Activated naive CD8-positive, alpha-beta T cell (primary cell): ENCODE measurements around the gene MYADM.

ENCODE experiments used
- H3K27ac Mint-ChIP-seq: one replicate; pipeline ENCODE4 v1.8.0; 2021; ENCODE audit warnings: mixed read lengths
- H3K27me3 Mint-ChIP-seq: one replicate; pipeline ENCODE4 v1.8.0; 2021; ENCODE audit warnings: mixed read lengths
- H3K36me3 Mint-ChIP-seq: one replicate; pipeline ENCODE4 v1.8.0; 2021; ENCODE audit warnings: mixed read lengths
- H3K4me1 Mint-ChIP-seq: one replicate; pipeline ENCODE4 v1.8.0; 2021; ENCODE audit warnings: low read depth, mixed read lengths
- H3K4me3 Mint-ChIP-seq: one replicate; pipeline ENCODE4 v1.8.0; 2021; ENCODE audit warnings: mild to moderate bottlenecking, mixed read lengths
- H3K9me3 Mint-ChIP-seq: one replicate; pipeline ENCODE4 v1.8.0; 2021; ENCODE audit warnings: low read depth, mixed read lengths

Gene MYADM

GRCh38 chr19:53875602-53876325 lies 8.1 kb downstream of the MYADM start:
- no peaks in the 10 kb centered on the region for H3K27me3 Mint-ChIP-seq
- H3K36me3 Mint-ChIP-seq = peaks cover 11% of the 10 kb centered on the region
- H3K9me3 Mint-ChIP-seq = no peaks in the 10 kb centered on the region
- peaks cover 64% of the 10 kb centered on the region for H3K4me1 Mint-ChIP-seq
- H3K4me3 Mint-ChIP-seq = peak overlapping the region; percentile 60
- H3K27ac Mint-ChIP-seq = peak overlapping the region; percentile 80

GRCh38 chr19:53876651-53877224 lies 9.1 kb downstream of the MYADM start:
- H3K9me3 Mint-ChIP-seq = no peaks in the 10 kb centered on the region
- peak overlapping the region; percentile 67 for H3K27ac Mint-ChIP-seq
- peak overlapping the region; percentile 65 for H3K4me3 Mint-ChIP-seq
- H3K4me1 Mint-ChIP-seq = peaks cover 56% of the 10 kb centered on the region
- peaks cover 11% of the 10 kb centered on the region for H3K36me3 Mint-ChIP-seq
- no peaks in the 10 kb centered on the region for H3K27me3 Mint-ChIP-seq

GRCh38 chr19:53877361-53877766 lies 9.7 kb downstream of the MYADM start:
- H3K4me3 Mint-ChIP-seq = peak overlapping the region; percentile 65
- H3K27ac Mint-ChIP-seq = peak overlapping the region; percentile 67
- no peaks in the 10 kb centered on the region for H3K27me3 Mint-ChIP-seq
- H3K9me3 Mint-ChIP-seq = no peaks in the 10 kb centered on the region
- H3K36me3 Mint-ChIP-seq = peaks cover 11% of the 10 kb centered on the region
- H3K4me1 Mint-ChIP-seq = peaks cover 54% of the 10 kb centered on the region

DNA sequence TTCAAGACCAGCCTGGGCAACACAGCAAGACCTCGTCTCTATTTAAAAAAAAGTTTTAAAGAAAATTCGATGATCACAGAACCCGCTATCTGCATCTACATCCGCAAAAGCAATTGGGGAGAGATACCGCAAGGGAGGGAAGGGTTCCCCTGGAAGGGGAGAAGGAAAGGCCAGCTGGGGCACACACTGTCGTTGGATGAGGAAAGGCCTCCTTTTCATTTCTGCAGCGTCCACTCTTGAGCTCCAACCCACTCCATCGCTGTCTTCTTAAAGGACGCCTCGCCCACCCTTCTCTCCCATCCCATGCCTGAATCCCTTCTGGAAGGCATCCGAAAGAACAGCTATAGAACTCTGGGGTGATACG lies 11.1 kb downstream of the MYADM start:
- H3K36me3 Mint-ChIP-seq = peaks cover 9% of the 10 kb centered on the region
- no peak overlapping the region for H3K27ac Mint-ChIP-seq
- no peak overlapping the region for H3K4me3 Mint-ChIP-seq
- H3K9me3 Mint-ChIP-seq = no peaks in the 10 kb centered on the region
- peaks cover 2% of the 10 kb centered on the region for H3K27me3 Mint-ChIP-seq
- peaks cover 51% of the 10 kb centered on the region for H3K4me1 Mint-ChIP-seq

GRCh38 chr19:53879140-53880081 lies 11.7 kb downstream of the MYADM start:
- Mint-ChIP-seq H3K27ac (no peak overlapping the region), H3K9me3 (no peaks in the 10 kb centered on the region), H3K27me3 (peaks cover 4% of the 10 kb centered on the region), H3K4me1 (peaks cover 46% of the 10 kb centered on the region), H3K4me3 (no peak overlapping the region), H3K36me3 (peaks cover 3% of the 10 kb centered on the region)

GRCh38 chr19:53880711-53881481 lies 13.2 kb downstream of the MYADM start:
- H3K36me3 Mint-ChIP-seq = no peaks in the 10 kb centered on the region
- H3K27me3 Mint-ChIP-seq = peaks cover 5% of the 10 kb centered on the region
- H3K27ac Mint-ChIP-seq = no peak overlapping the region
- no peaks in the 10 kb centered on the region for H3K9me3 Mint-ChIP-seq
- H3K4me1 Mint-ChIP-seq = peaks cover 33% of the 10 kb centered on the region
- H3K4me3 Mint-ChIP-seq = no peak overlapping the region

GRCh38 chr19:53881482-53882390 lies 14.1 kb downstream of the MYADM start, which contains the start of gene PRKCG:
Gene PRKCG, plus strand, starts transcription at chr19:53882197. Its CDS starts 298 bp downstream, at chr19:53882495.
- H3K27me3 Mint-ChIP-seq = peaks cover 5% of the 10 kb centered on the region
- H3K9me3 Mint-ChIP-seq = no peaks in the 10 kb centered on the region
- no peaks in the 10 kb centered on the region for H3K36me3 Mint-ChIP-seq
- peak within 1 kb of the TSS; percentile 27 for H3K4me3 Mint-ChIP-seq
- no peak within 1 kb of the TSS for H3K27ac Mint-ChIP-seq
- peaks cover 29% of the 10 kb centered on the region for H3K4me1 Mint-ChIP-seq

DNA sequence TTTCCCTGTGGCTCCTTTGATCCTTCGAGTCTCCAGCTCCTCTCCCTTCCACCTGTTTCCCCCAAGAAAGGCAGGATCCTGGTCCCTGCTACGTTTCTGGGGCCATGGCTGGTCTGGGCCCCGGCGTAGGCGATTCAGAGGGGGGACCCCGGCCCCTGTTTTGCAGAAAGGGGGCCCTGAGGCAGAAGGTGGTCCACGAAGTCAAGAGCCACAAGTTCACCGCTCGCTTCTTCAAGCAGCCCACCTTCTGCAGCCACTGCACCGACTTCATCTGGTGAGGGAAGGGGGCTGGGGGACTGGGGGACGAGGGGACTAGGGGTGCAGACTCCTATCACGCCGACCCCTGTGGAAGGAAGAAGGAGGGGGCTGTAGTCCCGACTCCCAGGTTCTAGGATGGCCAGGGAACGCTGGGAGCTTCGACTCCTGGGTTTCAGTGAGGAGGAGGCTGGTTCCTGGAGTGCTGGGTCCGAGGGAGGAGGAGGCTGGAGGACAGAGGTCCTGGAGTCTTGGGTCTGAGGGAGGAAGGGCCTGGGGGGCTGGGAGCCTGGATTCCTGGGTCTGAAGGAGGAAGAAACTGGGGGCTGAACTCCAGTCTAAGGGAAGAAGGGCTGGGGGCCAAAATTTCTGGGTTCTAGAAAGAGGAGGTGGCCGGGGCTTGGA lies 14.8 kb downstream of the MYADM start:
- Mint-ChIP-seq H3K4me1 (peaks cover 21% of the 10 kb centered on the region), H3K4me3 (peak overlapping the region; percentile 27), H3K27me3 (peaks cover 5% of the 10 kb centered on the region), H3K27ac (no peak overlapping the region), H3K9me3 (no peaks in the 10 kb centered on the region), H3K36me3 (no peaks in the 10 kb centered on the region)

DNA sequence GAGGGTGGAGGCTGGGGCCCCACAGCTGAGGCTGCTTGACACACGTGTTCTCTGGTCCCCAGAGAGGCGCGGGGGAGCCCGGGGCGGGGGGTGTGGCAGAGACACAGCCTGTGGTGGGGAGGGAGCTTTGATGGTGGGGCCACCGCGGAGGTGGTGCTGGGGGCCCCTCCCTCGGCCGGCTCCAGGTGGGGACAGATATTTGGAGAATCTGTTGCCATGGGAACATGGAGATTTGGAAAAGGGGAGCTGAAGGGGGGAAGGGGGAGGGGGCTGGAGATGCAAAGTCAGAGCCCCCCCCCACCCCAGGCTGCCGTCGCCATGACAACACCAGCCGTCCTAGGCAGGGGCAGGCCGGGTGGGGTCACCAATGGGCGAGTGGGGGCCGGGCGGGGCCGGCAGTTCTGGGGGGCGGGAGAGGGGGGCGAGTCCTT lies 15.6 kb downstream of the MYADM start:
- Mint-ChIP-seq H3K4me3 (no peak overlapping the region), H3K27me3 (peaks cover 5% of the 10 kb centered on the region), H3K36me3 (no peaks in the 10 kb centered on the region), H3K4me1 (peaks cover 15% of the 10 kb centered on the region), H3K9me3 (no peaks in the 10 kb centered on the region), H3K27ac (no peak overlapping the region)

DNA sequence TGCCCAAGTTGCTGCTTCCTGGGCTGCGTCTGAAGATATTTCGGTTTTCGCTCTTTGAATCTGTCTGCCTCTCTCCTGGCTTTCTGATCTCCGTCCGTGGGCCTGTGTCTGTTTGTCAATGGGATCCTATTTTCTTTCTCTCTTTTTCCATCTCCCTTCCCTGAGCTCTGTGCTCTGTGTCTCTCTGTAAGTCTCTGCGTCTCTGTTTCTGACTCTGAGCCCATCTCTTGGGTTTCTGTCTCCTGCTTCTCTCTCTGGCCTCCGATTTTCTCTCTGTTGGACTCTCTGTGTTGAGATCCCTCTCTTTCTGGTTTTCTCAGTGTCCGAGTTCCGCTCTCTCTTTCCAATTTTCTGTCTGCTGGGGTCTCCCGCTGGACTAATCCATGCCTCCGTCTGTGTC lies 16.1 kb downstream of the MYADM start:
- Mint-ChIP-seq H3K4me1 (peaks cover 12% of the 10 kb centered on the region), H3K4me3 (peak overlapping the region; percentile 24), H3K27ac (no peak overlapping the region), H3K27me3 (peaks cover 5% of the 10 kb centered on the region), H3K9me3 (no peaks in the 10 kb centered on the region), H3K36me3 (no peaks in the 10 kb centered on the region)

GRCh38 chr19:53884256-53884655 lies 16.6 kb downstream of the MYADM start:
- Mint-ChIP-seq H3K36me3 (no peaks in the 10 kb centered on the region), H3K27me3 (peaks cover 5% of the 10 kb centered on the region), H3K4me3 (no peak overlapping the region), H3K4me1 (peaks cover 8% of the 10 kb centered on the region), H3K27ac (no peak overlapping the region), H3K9me3 (no peaks in the 10 kb centered on the region)

DNA sequence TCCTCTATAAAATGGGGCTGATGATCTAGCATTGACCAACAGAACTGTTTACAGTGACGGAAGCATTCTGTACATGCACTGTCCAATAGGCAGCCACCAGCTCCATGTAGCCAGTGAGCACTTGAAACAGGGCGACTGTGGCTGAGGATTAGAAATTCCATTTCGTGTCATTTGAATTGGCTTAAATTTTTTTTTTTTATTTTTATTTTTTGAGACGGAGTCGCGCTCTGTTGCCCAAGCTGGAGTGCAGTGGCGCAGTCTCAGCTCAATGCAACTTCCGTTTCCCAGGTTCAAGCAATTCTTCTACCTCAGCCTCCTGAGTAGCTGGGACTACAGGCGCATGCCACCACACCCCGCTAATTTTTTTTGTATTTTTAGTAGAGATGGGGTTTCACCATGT lies 17.4 kb downstream of the MYADM start:
- Mint-ChIP-seq H3K36me3 (no peaks in the 10 kb centered on the region), H3K4me1 (peaks cover 9% of the 10 kb centered on the region), H3K9me3 (no peaks in the 10 kb centered on the region), H3K27me3 (peaks cover 5% of the 10 kb centered on the region), H3K4me3 (no peak overlapping the region), H3K27ac (no peak overlapping the region)

- Mint-ChIP-seq H3K9me3 (no peaks in the 10 kb centered on the region), H3K27me3 (peaks cover 24% of the 10 kb centered on the region), H3K4me1 (peaks cover 3% of the 10 kb centered on the region), H3K27ac (no peak overlapping the region), H3K36me3 (no peaks in the 10 kb centered on the region), H3K4me3 (no peak overlapping the region)
These were observed 24.8 kb downstream of the MYADM start for GRCh38 chr19:53892301-53892980.
